Parathyroid adenoma (tissue), 2 donors: Measurements from ENCODE around the gene BLOC1S2.

Experiments
- H2AFZ ChIP-seq: fragments of 300-600 bp; sonication (generic); one replicate; pipeline ENCODE4 v1.7.0; 2017; ENCODE audit warnings: antibody characterized with exemption, mild to moderate bottlenecking
- H3K27ac ChIP-seq: fragments of 300-600 bp; sonication (generic); one replicate; pipeline ENCODE4 v1.7.0; 2017
- H3K27me3 ChIP-seq: fragments of 300-600 bp; sonication (generic); one replicate; pipeline ENCODE4 v1.7.0; 2017; ENCODE audit warnings: low read length; ENCODE audit not compliant: control insufficient read depth, insufficient read depth
- H3K36me3 ChIP-seq: fragments of 300-600 bp; sonication (generic); one replicate; pipeline ENCODE4 v1.7.0; 2017; ENCODE audit warnings: low read length; ENCODE audit not compliant: control insufficient read depth, insufficient read depth
- H3K4me1 ChIP-seq: fragments of 300-600 bp; sonication (generic); one replicate; pipeline ENCODE4 v1.7.0; 2017; ENCODE audit warnings: control low read depth
- H3K4me2 ChIP-seq: fragments of 300-600 bp; sonication (generic); one replicate; pipeline ENCODE4 v1.7.0; 2017; ENCODE audit warnings: low read length
- H3K4me3 ChIP-seq: fragments of 300-600 bp; sonication (generic); one replicate; pipeline ENCODE4 v1.7.0; 2017; ENCODE audit warnings: low read depth, low read length
- H3K79me2 ChIP-seq: fragments of 300-600 bp; sonication (generic); one replicate; pipeline ENCODE4 v1.7.0; 2017; ENCODE audit warnings: control low read depth
- H3K9ac ChIP-seq: fragments of 300-600 bp; sonication (generic); one replicate; pipeline ENCODE4 v1.7.0; 2017; ENCODE audit warnings: mild to moderate bottlenecking
- H3K9me3 ChIP-seq: fragments of 300-600 bp; sonication (generic); one replicate; pipeline ENCODE4 v1.7.0; 2017; ENCODE audit warnings: low read length; ENCODE audit not compliant: control insufficient read depth
- TF ChIP-seq, protein P1 (sequence below): fragments of 300-600 bp; sonication (generic); IDR thresholded peaks from one replicate; pipeline ENCODE4 v1.7.0; 2017; ENCODE audit warnings: antibody characterized with exemption, mild to moderate bottlenecking
- donor health status: primary hyperparathyroidism.

BLOC1S2 gene

DNA sequence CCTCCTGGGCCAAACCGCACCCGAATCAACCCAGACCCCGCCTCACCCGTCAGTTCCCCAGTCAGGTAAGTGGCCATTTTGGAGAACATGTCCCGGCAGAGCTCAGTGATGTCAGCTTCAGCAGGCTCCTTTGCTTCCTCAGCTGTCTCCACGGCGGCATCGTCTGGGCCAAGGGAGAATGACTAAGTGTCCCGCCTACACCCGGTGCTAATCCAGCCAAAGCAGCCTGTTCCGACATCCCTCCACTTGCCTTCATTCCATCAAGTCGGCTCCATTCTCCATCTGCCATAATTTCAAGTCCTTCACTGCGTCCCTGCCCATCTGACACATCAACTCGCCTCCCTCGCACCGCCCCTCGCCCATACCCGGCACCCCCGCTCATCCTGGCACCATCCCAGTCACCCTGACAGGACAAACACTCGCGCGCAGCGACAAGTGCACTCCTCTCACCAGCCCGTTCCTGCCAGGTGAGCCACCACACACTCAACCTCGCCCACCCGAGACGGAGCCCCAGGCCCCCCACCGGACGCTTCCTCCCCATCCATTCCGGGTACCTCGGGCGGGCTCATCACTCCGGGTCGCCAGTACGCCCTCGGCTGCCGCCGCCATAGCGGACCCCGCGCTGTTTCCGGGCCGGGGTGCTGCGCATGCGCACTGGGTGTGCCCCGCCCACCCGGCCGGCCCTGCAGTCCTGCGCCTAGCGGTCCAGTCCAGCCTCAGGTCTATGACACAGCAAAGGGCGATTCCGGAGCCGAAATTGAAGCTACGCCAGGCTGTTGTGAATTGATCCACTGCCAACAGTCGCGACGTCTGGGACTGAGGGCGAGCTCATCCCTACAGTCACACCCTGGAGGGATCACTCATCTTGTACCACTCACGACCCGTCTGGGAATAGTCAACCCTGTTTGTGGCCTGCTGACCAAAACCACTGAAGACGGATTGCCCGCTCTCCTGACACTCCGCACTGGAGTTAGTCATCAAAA, at the start of gene BLOC1S2:
Gene BLOC1S2, minus strand, starts transcription at position 630 of the 983 bp plus-strand sequence. Its CDS starts 21 bp downstream, at position 609.
- H3K79me2 ChIP-seq = peaks cover 37% of the 10 kb centered on the region
- no peaks in the 10 kb centered on the region for H3K27me3 ChIP-seq
- no peaks in the 10 kb centered on the region for H3K36me3 ChIP-seq
- H3K27ac ChIP-seq = peak within 1 kb of the TSS; percentile 96
- H2AFZ ChIP-seq = peak within 1 kb of the TSS; percentile 94
- peak within 1 kb of the TSS; percentile 99 for H3K4me3 ChIP-seq
- peak within 1 kb of the TSS; percentile 99 for H3K4me2 ChIP-seq
- H3K4me1 ChIP-seq = peaks cover 5% of the 10 kb centered on the region
- TF ChIP-seq, protein P1, sequence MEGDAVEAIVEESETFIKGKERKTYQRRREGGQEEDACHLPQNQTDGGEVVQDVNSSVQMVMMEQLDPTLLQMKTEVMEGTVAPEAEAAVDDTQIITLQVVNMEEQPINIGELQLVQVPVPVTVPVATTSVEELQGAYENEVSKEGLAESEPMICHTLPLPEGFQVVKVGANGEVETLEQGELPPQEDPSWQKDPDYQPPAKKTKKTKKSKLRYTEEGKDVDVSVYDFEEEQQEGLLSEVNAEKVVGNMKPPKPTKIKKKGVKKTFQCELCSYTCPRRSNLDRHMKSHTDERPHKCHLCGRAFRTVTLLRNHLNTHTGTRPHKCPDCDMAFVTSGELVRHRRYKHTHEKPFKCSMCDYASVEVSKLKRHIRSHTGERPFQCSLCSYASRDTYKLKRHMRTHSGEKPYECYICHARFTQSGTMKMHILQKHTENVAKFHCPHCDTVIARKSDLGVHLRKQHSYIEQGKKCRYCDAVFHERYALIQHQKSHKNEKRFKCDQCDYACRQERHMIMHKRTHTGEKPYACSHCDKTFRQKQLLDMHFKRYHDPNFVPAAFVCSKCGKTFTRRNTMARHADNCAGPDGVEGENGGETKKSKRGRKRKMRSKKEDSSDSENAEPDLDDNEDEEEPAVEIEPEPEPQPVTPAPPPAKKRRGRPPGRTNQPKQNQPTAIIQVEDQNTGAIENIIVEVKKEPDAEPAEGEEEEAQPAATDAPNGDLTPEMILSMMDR = peak; percentile 7
- H3K9ac ChIP-seq = peak within 1 kb of the TSS; percentile 64
- no peaks in the 10 kb centered on the region for H3K9me3 ChIP-seq

DNA sequence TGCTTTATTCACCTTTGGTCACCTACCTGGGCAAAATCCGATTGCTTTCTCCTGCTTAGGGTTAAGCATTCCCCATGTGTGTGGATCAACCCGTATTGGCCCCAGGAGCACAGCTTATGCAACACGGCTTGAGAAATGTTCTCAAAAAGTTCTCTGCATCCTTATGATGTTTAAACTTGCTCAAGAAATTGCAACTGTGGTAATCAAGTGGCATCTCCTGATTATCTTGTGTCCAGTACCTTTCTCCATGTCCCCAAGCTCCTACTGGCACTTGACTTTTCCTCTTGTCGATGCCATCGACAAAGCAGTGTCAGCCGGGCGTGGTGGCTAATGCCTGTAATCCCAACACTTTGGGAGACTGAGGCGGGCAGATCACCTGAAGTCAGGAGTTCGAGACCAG, 48.3 kb upstream of the BLOC1S2 start:
- H3K27ac ChIP-seq = no peak overlapping the region

DNA sequence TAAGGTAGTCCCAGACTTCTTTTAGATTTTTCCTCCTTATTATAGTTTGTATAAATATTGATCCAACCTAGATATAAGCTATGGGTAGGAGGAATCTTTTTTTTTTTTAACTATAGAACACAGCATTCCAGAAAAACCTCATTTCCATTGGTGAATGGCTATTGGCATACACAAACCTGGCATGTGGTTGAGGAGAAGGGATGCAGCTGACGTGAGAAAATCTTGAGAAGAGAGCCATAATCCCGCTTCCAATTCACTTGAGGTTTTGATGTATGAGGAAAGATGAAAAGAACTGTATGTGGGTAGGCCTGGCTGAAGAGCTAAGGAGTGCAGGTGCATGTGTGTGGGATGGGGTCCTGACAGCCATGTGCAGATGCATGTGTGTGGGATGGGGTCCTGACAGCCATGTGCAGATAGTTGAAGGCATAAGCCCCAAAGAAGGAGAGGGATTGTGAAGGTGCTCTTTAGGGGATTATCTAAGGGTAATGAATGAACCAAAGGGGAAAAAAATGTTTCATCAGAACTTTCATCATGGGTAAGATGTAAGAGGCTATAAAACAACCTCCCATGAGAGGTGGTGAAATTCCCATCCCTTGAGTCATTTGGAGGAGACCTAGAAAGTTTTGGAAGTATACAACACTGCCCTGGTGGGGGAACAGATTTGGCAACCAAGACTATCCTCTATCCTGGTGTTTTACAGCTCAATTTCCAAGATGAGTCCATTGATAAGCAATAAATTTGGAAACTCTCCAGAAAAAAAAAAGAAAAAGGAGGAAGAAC, 47.4 kb upstream of the BLOC1S2 start:
- no peak overlapping the region for H3K9ac ChIP-seq

More for the DNA sequence above, 48.3 kb upstream of the BLOC1S2 start:
- Histone ChIP-seq H3K4me1 (no peaks in the 10 kb centered on the region), H3K27me3 (no peaks in the 10 kb centered on the region), H2AFZ (no peak overlapping the region), H3K4me2 (no peak overlapping the region), H3K9me3 (no peaks in the 10 kb centered on the region), H3K4me3 (no peak overlapping the region), H3K79me2 (no peaks in the 10 kb centered on the region), H3K9ac (no peak overlapping the region), H3K36me3 (no peaks in the 10 kb centered on the region)
- TF ChIP-seq, protein P1 = no peak

DNA sequence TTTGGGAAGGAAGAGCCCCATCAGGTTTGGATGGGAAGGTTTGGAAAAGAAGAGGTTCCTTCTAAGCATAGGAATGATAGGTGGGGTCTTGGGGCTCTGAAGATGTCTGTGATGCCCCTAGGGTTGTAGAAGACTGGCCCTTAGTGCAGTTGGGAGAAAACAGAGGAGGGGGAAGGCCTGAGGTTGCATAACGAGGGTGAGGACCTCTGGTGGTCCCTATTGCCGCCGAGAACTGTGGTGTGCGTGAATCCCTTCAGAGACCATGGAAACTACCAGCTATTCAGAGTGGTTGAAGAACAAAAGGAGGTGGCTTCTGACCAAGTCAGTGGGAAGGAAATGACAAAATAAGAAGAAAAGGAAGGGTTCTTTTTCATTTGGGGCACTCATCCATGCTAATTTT, 46.6 kb upstream of the BLOC1S2 start:
- Histone ChIP-seq H3K27me3 (no peaks in the 10 kb centered on the region), H2AFZ (no peak overlapping the region), H3K4me3 (no peak overlapping the region), H3K4me2 (no peak overlapping the region), H3K9ac (no peak overlapping the region), H3K27ac (no peak overlapping the region), H3K79me2 (no peaks in the 10 kb centered on the region), H3K4me1 (no peaks in the 10 kb centered on the region), H3K9me3 (no peaks in the 10 kb centered on the region), H3K36me3 (no peaks in the 10 kb centered on the region)
- TF ChIP-seq, protein P1 = no peak

More for the DNA sequence above, 47.4 kb upstream of the BLOC1S2 start:
- H3K79me2 ChIP-seq = no peaks in the 10 kb centered on the region
- no peaks in the 10 kb centered on the region for H3K9me3 ChIP-seq
- H2AFZ ChIP-seq = no peak overlapping the region
- no peak overlapping the region for H3K4me2 ChIP-seq
- H3K4me3 ChIP-seq = no peak overlapping the region
- no peaks in the 10 kb centered on the region for H3K27me3 ChIP-seq
- TF ChIP-seq, protein P1 = no peak
- H3K36me3 ChIP-seq = no peaks in the 10 kb centered on the region
- H3K27ac ChIP-seq = no peak overlapping the region
- H3K4me1 ChIP-seq = no peaks in the 10 kb centered on the region
